ENCODE data around the gene CD200R1.

Gene CD200R1

GRCh38 chr3:112982710-112983109 is 7.8 kb upstream of the CD200R1 start:
- no peaks in the 10 kb centered on the region for H3K36me3 ChIP-seq (ENCODE audit: insufficient read depth, low read length)
- H3K9ac ChIP-seq (ENCODE audit: low read length): no peak overlapping the region
- no peaks in the 10 kb centered on the region for H3K9me2 ChIP-seq (ENCODE audit: low read depth, low read length)
- no peak overlapping the region for H3K4me3 ChIP-seq (ENCODE audit: low read depth, low read length, poor library complexity, severe bottlenecking)
- no peaks in the 10 kb centered on the region for H3K9me3 ChIP-seq (ENCODE audit: low read length)
- TF ChIP-seq EZH2 (IDR thresholded peaks at IDR 0.05; ENCODE audit: borderline replicate concordance, low read length) (no peak), CTCF (IDR thresholded peaks at IDR 0.05; ENCODE audit: low read length) (no peak)
- H2AFZ ChIP-seq (ENCODE audit: low read length): no peak overlapping the region
- peaks cover 9% of the 10 kb centered on the region for H3K4me1 ChIP-seq (ENCODE audit: insufficient read depth, low read length, severe bottlenecking)
- no peaks in the 10 kb centered on the region for H3K27me3 ChIP-seq (ENCODE audit: insufficient read depth, low read length)
- no peak overlapping the region for H3K4me2 ChIP-seq (ENCODE audit: low read length)
- H3K79me2 ChIP-seq (ENCODE audit: insufficient read depth, low read length): no peaks in the 10 kb centered on the region
- H3K27ac ChIP-seq (ENCODE audit: low read depth, low read length, poor library complexity, severe bottlenecking): no peak overlapping the region
- H4K20me1 ChIP-seq (ENCODE audit: insufficient read depth, low read length): no peaks in the 10 kb centered on the region
- no peaks in the 10 kb centered on the region for H3F3A ChIP-seq (ENCODE audit: insufficient read depth, low read length)

DNA sequence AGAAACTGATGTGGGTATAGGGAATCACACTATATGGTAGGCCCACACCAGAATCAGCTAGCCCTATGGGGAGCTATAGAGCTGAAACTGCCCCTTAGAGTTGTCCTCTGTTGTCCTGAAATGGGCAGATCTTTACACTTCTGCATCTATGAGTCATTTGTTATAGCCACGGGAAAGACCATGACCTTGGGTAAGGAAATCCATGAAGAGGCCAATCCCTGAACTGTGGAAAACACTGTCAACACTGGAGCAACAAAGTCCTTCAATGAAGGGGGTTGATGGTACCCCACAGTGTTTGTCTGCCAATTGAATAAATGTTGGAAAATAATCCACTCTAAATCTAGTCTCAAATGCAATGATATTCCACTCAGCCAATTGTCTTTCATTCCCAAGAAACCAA is 5.2 kb upstream of the CD200R1 start:
- Histone ChIP-seq H3K4me1 (ENCODE audit: insufficient read depth, low read length, severe bottlenecking) (peaks cover 9% of the 10 kb centered on the region), H3K27ac (ENCODE audit: low read depth, low read length, poor library complexity, severe bottlenecking) (no peak overlapping the region), H3K9me2 (ENCODE audit: low read depth, low read length) (no peaks in the 10 kb centered on the region), H3K9me3 (ENCODE audit: low read length) (no peaks in the 10 kb centered on the region), H3K79me2 (ENCODE audit: insufficient read depth, low read length) (no peaks in the 10 kb centered on the region), H3K4me3 (ENCODE audit: low read depth, low read length, poor library complexity, severe bottlenecking) (no peak overlapping the region), H3K4me2 (ENCODE audit: low read length) (no peak overlapping the region), H3K36me3 (ENCODE audit: insufficient read depth, low read length) (no peaks in the 10 kb centered on the region), H4K20me1 (ENCODE audit: insufficient read depth, low read length) (no peaks in the 10 kb centered on the region), H3K9ac (ENCODE audit: low read length) (no peak overlapping the region), H3K27me3 (ENCODE audit: insufficient read depth, low read length) (no peaks in the 10 kb centered on the region), H2AFZ (ENCODE audit: low read length) (no peak overlapping the region), H3F3A (ENCODE audit: insufficient read depth, low read length) (no peaks in the 10 kb centered on the region)
- no peak for TF ChIP-seq EZH2 (IDR thresholded peaks at IDR 0.05; ENCODE audit: borderline replicate concordance, low read length)
- no peak for TF ChIP-seq CTCF (IDR thresholded peaks at IDR 0.05; ENCODE audit: low read length)

DNA sequence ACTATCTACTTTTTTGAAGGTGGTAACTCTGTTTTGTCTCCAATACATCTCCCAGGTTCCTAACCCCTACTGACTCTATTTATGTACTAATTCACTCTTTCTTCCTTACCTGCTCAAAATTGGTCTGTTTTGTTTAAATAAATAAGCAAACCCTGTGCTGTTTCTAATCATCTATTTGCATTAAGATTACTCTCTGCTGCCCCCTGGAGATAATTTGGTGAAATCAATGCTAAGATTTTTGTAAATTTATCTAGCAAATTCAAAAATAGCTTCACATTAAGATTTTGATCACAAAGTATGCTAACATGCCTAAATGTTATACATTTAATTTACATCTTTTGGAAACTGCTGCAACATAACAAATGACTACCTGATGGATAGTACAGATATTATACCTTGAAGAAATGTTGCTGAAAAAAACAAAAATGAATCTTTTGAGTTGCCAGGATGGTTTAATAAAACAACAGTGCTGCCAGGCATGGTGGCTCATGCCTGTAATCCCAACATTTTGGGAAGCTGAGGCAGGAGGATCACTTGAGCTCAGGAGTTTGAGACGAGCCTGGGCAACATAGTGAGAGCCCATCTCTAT is 4.4 kb upstream of the CD200R1 start:
- Histone ChIP-seq H4K20me1 (ENCODE audit: insufficient read depth, low read length) (no peaks in the 10 kb centered on the region), H3K4me2 (ENCODE audit: low read length) (no peak overlapping the region), H2AFZ (ENCODE audit: low read length) (no peak overlapping the region), H3K9ac (ENCODE audit: low read length) (no peak overlapping the region), H3K27me3 (ENCODE audit: insufficient read depth, low read length) (no peaks in the 10 kb centered on the region), H3K27ac (ENCODE audit: low read depth, low read length, poor library complexity, severe bottlenecking) (no peak overlapping the region), H3K9me2 (ENCODE audit: low read depth, low read length) (no peaks in the 10 kb centered on the region), H3K36me3 (ENCODE audit: insufficient read depth, low read length) (no peaks in the 10 kb centered on the region), H3K4me3 (ENCODE audit: low read depth, low read length, poor library complexity, severe bottlenecking) (no peak overlapping the region), H3K9me3 (ENCODE audit: low read length) (no peaks in the 10 kb centered on the region), H3K4me1 (ENCODE audit: insufficient read depth, low read length, severe bottlenecking) (peaks cover 2% of the 10 kb centered on the region), H3F3A (ENCODE audit: insufficient read depth, low read length) (no peaks in the 10 kb centered on the region), H3K79me2 (ENCODE audit: insufficient read depth, low read length) (no peaks in the 10 kb centered on the region)
- no peak for TF ChIP-seq EZH2 (IDR thresholded peaks at IDR 0.05; ENCODE audit: borderline replicate concordance, low read length)
- TF ChIP-seq CTCF (IDR thresholded peaks at IDR 0.05; ENCODE audit: low read length): peak; percentile 78
